MM.1S (cell line): ENCODE data around the gene SYMPK.

Experiments used
- EZH2 ChIP-seq: fragments of 300-600 bp; sonication (generic); optimal IDR thresholded peaks from 2 replicates; pipeline ENCODE3; 2017; ENCODE audit warnings: low read depth, mild to moderate bottlenecking, antibody characterized with exemption, low read length, mixed read lengths
- EZH2phosphoT487 ChIP-seq: fragments of 300-600 bp; sonication (generic); IDR thresholded peaks from 2 replicates; pipeline ENCODE4 v1.6.1; 2018; ENCODE audit warnings: antibody characterized with exemption, low read length
- TF ChIP-seq, protein P1 (sequence below): fragments of 300-600 bp; sonication (generic); IDR thresholded peaks from 2 replicates; pipeline ENCODE4 v1.5.1; 2016; ENCODE audit warnings: antibody characterized with exemption, low read length, mixed read lengths

DNA sequence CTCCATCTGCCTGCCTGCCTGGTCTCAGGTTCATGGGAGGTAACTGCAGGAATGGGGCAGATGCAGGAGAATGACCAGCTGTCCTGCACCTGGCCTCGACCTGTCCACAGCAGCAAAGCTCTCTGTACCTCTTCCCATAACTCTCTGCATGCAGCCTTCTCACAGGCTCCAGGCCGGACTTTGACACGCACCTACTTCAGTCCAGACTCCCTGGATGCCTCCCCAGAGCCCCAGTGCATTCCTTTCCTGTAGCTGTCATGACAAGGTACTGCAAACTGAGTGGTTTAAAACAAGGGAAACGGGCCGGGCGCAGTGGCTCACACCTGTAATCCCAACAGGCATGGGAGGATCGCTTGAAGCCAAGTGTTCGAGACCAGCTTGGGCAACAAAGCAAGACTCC is 48.3 kb upstream of the SYMPK start:
- TF ChIP-seq EZH2 (no peak), EZH2phosphoT487 (no peak)
- TF ChIP-seq, protein P1, sequence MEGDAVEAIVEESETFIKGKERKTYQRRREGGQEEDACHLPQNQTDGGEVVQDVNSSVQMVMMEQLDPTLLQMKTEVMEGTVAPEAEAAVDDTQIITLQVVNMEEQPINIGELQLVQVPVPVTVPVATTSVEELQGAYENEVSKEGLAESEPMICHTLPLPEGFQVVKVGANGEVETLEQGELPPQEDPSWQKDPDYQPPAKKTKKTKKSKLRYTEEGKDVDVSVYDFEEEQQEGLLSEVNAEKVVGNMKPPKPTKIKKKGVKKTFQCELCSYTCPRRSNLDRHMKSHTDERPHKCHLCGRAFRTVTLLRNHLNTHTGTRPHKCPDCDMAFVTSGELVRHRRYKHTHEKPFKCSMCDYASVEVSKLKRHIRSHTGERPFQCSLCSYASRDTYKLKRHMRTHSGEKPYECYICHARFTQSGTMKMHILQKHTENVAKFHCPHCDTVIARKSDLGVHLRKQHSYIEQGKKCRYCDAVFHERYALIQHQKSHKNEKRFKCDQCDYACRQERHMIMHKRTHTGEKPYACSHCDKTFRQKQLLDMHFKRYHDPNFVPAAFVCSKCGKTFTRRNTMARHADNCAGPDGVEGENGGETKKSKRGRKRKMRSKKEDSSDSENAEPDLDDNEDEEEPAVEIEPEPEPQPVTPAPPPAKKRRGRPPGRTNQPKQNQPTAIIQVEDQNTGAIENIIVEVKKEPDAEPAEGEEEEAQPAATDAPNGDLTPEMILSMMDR: no peak
